Measurements from ENCODE around the gene NOS3. TPM values are rescaled to one million over a fixed set of nuclear protein-coding genes. Genes with fewer than 3 reads are reported as not detected.

NOS3 gene
- polyA plus RNA-seq, 3 donors = 0.26 to 0.72 (median 0.39) TPM

- Mint-ChIP-seq H3K9me3 (no peaks in the 10 kb centered on the region), H3K4me1 (peaks cover 12% of the 10 kb centered on the region), H3K27ac (no peak overlapping the region), H3K36me3 (no peaks in the 10 kb centered on the region), H3K27me3 (ENCODE audit: low read depth in 3 of 3) (peaks cover 19 to 51% (median 28%) of the 10 kb centered on the region in 3 donors), H3K4me3 (no peak overlapping the region)
- Histone ChIP-seq H4K20me1 (ENCODE audit: insufficient read depth, low read length) (no peaks in the 10 kb centered on the region), H3K27me3 (ENCODE audit: control insufficient read depth in 2 of 2, insufficient read depth in 2 of 2, low read length in 2 of 2) (peaks cover 0 to 9% of the 10 kb centered on the region in 2 donors), H3K9ac (ENCODE audit: insufficient read depth, low read length, poor library complexity, severe bottlenecking) (no peak overlapping the region), H3K4me3 (replicated peaks in 1 of 3; ENCODE audit: low read depth in 2 of 3, low read length in 3 of 3) (no peak overlapping the region), H3K36me3 (replicated peaks in 1 of 2; ENCODE audit: control insufficient read depth in 1 of 2, insufficient read depth in 2 of 2, low read length in 2 of 2) (no peaks in the 10 kb centered on the region), H2AFZ (ENCODE audit: insufficient read depth, low read depth, low read length, poor library complexity, severe bottlenecking) (no peak overlapping the region), H3K4me2 (replicated peaks; ENCODE audit: extremely low read depth, low read length, poor library complexity, severe bottlenecking) (no peak overlapping the region), H3K9me3 (replicated peaks in 1 of 2; ENCODE audit: control insufficient read depth in 1 of 2, insufficient read depth in 1 of 2, low read length in 2 of 2) (no peaks in the 10 kb centered on the region), H3K4me1 (ENCODE audit: control insufficient read depth in 1 of 2, insufficient read depth in 2 of 2, low read length in 2 of 2) (peaks cover 0 to 4% of the 10 kb centered on the region in 2 donors), H3K79me2 (ENCODE audit: insufficient read depth, low read length) (no peaks in the 10 kb centered on the region), H3K27ac (ENCODE audit: low read depth in 1 of 2, low read length in 2 of 2) (no peak overlapping the region)
- intact Hi-C loops (cut with micrococcal nuclease) = no loop called here
- 29% methylated on average over 8 of the region's 14 CpGs for WGBS (ENCODE audit: insufficient coverage)
- no peak for DNase-seq
- TF ChIP-seq CTCF (IDR thresholded peaks at IDR 0.05) = no peak
Observed at GRCh38 chr7:150942001-150942590, 48.7 kb upstream of the NOS3 start.

- peaks cover 0 to 4% of the 10 kb centered on the region in 2 donors for H3K4me1 ChIP-seq (ENCODE audit: control insufficient read depth in 1 of 2, insufficient read depth in 2 of 2, low read length in 2 of 2)
- peaks cover 15 to 51% (median 30%) of the 10 kb centered on the region in 3 donors for H3K27me3 Mint-ChIP-seq (ENCODE audit: low read depth in 3 of 3)
- no peak for TF ChIP-seq CTCF (IDR thresholded peaks at IDR 0.05)
- H3K36me3 ChIP-seq (replicated peaks in 1 of 2; ENCODE audit: control insufficient read depth in 1 of 2, insufficient read depth in 2 of 2, low read length in 2 of 2) = no peaks in the 10 kb centered on the region
- intact Hi-C loops (cut with micrococcal nuclease) = no loop called here
- DNase-seq = no peak
- no peaks in the 10 kb centered on the region for H3K9me3 ChIP-seq (replicated peaks in 1 of 2; ENCODE audit: control insufficient read depth in 1 of 2, insufficient read depth in 1 of 2, low read length in 2 of 2)
- H3K27ac ChIP-seq (ENCODE audit: low read depth in 1 of 2, low read length in 2 of 2) = no peak overlapping the region
- peaks cover 0 to 13% of the 10 kb centered on the region in 2 donors for H3K27me3 ChIP-seq (ENCODE audit: control insufficient read depth in 2 of 2, insufficient read depth in 2 of 2, low read length in 2 of 2)
- H3K4me2 ChIP-seq (replicated peaks; ENCODE audit: extremely low read depth, low read length, poor library complexity, severe bottlenecking) = no peak overlapping the region
- no peaks in the 10 kb centered on the region for H3K36me3 Mint-ChIP-seq
- no peak overlapping the region for H3K9ac ChIP-seq (ENCODE audit: insufficient read depth, low read length, poor library complexity, severe bottlenecking)
- no peaks in the 10 kb centered on the region for H4K20me1 ChIP-seq (ENCODE audit: insufficient read depth, low read length)
- H3K9me3 Mint-ChIP-seq = no peaks in the 10 kb centered on the region
- no peak overlapping the region for H2AFZ ChIP-seq (ENCODE audit: insufficient read depth, low read depth, low read length, poor library complexity, severe bottlenecking)
- H3K4me3 Mint-ChIP-seq = no peak overlapping the region
- WGBS (ENCODE audit: insufficient coverage) = 79% methylated on average over 13 of the region's 13 CpGs
- H3K79me2 ChIP-seq (ENCODE audit: insufficient read depth, low read length) = no peaks in the 10 kb centered on the region
- H3K4me1 Mint-ChIP-seq = peaks cover 10% of the 10 kb centered on the region
- H3K4me3 ChIP-seq (replicated peaks in 1 of 3; ENCODE audit: low read depth in 2 of 3, low read length in 3 of 3) = no peak overlapping the region
- H3K27ac Mint-ChIP-seq = no peak overlapping the region
Observed at GRCh38 chr7:150942591-150943452, 48.0 kb upstream of the NOS3 start.

All from CD14-positive monocyte (primary cell).